ENCODE results near the gene OSBPL3.

Gene OSBPL3

DNA sequence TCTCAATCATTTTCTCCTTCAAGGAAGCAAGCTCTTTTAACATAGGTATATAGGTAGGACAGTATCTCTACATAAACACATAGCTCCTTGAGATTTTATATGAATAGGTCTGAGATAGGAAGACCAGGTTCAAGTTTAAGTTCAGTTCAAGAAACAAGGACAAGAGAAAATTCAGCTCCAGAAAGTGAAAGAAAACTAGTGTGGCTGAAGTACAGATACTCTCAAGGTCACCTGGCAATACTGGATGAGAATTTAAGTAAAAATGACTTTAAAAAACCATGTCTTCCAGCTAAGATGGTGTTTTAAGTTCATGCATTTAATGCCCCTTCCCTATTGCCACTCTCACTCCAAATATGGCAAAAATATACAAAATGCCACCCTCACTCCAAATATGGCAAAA, 91.3 kb downstream of the OSBPL3 start:
- no peak for DNase-seq

DNA sequence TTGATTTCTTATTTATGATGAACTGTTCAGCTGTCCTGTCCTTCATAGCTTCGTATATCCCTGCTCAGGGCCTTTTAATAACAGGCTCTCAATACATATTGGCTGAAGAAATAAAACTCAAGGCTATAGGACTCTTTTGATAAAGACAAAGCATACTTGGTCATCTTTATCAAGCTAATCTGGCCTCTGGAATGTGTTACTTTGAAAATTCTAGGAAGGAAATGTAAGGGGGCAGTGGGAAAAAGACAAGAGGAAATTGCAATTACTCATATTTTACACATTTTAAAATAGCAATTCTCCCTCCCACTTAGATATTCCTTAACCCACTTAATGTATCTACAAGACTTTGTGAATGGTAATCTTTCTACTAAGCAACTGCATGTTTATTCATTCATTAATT, 94.3 kb downstream of the OSBPL3 start:
- no peak for DNase-seq

DNA sequence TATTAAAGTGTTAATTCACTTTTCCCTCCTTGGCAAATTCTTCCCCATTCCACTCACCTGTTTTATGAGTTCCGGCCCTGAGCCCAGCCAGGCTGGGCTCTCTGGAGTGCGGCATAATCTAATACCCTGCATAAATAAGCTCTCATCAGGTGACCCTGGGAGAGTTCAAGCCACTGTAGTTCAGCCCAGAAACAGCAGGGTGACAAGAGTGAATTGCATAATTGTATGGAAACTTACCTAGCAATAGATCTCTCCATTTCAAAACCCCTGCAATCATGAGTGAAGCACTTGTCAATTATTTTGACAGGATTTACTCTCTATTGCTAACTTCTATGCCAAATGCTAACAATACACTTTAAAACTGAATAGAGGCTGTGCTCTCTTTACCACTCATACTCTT, 94.7 kb downstream of the OSBPL3 start:
- DNase-seq = no peak

DNA sequence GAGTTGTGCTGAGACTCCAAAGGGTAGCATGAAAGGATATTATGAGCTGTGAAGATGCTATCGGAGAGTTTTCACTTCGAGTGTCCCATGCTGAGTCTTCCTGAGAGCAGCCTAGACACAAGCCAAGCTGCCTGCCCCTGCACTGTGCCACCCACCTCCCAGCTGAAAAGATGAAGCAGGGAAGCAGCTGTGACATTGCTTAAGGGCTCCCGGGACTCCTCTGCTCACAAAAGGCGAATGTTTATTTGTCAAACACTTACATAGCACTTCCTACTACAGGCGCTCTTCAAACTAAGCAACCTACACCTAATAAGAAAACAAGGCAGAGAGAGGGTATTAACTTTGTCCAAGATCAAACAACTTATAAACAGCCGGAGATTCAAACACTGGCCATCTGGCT, 95.6 kb downstream of the OSBPL3 start:
- no peak for DNase-seq

DNA sequence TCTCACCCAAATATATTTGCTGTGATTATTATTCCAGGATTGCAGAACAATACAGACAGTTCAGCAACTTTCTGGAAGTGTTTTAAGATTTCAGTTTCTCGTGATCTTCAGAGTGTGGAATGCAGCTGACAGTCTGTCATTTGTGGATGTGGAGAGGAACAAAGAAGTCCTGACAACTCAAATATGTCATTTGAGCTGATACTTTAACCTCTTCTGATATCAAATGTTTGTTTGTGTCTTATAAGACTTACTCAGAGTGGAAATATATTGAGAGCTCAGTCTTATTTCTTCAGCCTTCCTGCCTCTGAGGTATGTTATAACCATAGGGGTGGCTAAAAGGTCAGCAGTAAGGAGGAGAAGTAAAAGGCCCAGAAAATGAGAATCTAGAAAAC, 96.4 kb downstream of the OSBPL3 start:
- no peak for DNase-seq

DNA sequence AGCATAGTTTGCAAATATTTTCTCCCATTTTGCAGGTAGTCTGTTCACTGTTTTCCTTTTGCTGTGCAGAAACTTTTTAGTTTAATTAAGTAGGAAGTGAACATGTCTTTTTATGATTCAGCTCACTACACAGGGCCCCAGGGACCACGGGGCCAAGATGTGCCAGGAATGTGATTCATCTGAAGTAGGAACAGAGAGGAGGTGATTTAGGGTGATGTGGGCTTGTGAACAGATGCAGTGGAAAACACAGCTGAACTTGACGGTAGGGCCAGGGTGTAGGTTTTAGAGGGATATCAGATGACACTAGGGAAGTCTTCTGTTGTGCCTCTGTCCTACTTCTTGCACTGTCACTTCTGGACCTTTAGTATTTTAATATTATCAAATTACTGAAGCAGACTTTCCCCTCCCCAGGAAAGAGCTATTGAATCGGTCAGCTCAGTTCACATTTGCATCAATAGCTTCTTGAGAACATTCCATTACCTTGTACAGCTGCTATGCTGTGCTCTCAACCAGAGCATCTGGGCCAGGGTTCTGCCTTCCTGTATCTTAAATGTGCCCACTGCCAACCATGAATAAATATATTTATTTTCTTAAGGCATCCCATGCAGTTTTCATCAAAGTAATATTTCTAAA, 96.9 kb downstream of the OSBPL3 start:
- DNase-seq = no peak

DNA sequence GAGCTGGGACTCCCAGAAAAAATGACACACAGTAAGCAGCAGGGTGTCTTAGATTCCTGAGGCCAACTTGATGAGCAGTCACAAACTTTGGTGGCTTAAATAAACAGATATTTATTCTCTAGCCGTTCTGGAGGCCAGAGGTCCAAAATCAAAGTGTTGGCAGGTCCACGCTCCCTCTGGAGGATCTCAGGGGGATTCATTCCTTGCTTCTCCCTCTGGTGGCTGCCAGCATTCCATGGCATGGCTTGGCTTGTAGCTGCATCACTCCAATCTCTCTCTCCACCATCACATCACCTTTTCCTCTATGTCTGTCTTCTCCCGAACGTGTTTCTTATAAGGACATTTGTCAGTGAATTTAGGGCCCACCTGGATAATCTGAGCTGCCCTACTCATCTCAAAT, 98.4 kb downstream of the OSBPL3 start:
- DNase-seq = no peak

DNA sequence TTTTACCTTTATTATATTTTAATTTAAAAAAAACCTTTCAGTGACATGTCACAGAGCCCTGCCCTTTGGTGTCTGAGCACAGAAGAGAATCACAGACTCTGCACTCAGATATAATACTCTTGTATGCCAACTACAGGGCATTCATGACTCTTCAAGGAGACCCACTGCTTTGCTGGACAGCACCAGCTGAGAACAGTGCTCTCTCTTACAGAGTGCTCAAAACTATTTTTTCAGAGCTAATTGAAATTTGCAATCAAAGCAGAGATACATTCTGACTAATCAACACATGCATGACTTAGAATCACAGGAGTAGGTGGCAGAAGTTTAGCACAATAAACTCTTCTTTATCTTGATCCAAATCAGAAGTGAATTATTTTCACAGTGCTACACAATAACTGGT, 99.1 kb downstream of the OSBPL3 start:
- DNase-seq = no peak

DNA sequence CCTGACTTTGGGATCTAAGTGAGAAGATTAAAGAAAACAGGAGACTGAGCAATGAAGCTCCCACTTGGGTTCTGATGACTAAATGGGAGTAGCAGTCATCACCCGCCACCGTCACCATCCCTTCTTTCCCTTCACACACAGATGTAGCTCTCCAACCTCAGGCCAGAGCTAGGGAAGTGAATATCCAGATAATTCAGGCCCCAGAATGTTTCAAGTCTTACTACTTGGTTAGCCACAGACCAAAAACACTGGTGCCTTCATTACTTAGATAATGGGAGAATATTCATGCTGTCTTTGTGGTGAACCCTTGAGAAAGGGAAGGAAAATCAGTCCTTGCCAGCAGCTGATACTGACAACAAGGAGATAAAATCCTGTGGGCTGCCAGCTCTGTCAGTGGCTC, 100.7 kb downstream of the OSBPL3 start:
- no peak for DNase-seq

DNA sequence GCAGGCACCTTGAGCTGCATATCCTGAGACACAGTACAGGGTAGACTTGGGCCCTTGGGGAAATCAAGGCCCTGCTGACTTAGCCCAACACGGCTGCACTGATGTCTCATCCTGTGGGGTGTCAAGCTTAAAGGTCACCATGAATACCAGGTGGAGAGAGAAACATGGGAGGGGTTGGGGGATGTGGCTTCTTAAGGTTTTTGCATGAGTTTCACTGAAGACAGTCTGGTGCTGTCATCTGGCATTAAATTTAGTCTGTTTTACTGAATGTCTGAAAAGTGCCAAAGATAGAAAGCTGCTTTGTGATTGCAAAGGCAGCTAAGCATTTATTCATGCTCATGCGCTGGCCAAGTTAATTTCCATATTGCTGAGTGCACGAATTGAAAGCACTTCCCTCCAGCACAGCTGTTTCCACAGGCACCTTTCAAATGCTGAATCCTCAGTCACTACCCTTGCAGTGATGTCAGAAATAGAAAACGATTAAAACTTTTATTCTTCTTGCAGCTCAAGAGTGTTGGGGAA, 102.1 kb downstream of the OSBPL3 start:
- no peak for DNase-seq

DNA sequence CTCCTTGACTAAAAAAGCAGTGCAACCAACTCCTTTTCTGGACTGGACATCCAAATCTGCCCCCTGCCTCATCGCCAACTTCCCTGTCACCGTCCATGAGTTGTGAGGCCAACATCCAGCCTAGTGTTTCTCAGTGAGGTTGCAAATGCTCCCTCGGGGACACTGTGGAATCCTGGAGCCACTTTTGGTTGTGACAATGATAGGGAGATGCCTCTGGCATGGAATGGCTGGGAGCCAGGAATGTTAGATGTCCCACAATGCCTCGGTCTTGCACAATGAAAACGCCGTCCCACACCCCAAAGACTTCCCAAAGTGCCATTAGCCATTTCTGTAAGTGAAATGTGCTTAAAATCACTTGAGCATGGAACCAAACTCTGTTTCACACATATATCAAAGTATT, 105.2 kb downstream of the OSBPL3 start:
- DNase-seq = no peak

DNA sequence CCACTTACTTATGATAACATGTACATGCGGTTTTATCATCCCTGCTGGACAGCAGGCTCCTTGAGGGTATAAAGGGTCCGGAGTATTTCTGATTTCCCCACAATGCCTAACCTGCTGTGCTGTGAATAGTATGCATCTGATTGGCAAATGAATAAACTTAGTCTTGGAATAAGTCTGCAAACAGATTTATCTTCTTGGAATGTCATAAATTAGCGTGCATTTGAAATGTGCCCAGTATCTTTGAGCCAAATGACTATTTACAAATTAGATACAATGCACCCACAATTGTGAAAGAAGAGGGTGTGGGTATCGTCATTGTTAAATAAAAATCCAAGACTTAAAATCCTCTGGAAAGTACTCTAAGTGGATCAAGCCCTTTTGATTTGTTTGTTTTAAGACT, 106.0 kb downstream of the OSBPL3 start:
- DNase-seq = no peak

DNA sequence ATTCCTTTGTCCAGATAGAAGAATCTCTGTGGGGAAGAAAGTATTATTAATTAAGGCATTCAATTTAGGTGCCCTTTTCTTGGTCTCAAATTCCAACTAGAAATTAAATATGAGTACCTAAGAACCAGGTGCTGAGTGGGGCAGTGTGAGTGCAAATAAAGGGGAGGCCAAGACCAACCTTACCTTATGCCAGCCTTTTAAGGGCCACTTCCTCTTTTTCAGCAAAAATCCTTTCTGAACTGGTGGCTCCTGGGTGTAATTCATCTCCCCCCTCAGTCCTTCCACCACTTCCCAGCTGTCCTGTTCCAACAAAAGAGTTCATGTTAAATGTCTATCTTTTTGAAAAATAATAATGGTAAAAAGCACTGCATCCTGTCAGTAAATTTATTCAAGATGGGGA, 108.2 kb downstream of the OSBPL3 start:
- DNase-seq = no peak

DNA sequence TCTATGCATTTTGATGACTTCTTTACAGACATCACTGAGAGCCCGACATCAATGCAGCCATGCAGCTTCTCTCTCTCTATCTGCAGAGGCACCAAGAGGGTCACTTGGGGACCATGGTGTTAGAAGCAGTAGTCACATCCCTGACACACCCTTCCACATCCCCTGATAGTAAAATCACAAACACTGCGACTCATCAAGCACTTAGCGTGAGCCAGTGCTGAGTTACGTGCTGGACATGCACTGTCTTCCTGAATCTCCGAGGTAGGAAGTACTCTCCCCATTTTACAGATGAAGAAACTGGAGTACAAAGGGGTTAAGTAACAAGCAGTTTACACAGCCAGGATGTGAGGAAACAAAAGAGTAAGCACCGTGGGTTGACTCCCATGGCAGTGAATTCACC, 109.2 kb downstream of the OSBPL3 start:
- no peak for DNase-seq

DNA sequence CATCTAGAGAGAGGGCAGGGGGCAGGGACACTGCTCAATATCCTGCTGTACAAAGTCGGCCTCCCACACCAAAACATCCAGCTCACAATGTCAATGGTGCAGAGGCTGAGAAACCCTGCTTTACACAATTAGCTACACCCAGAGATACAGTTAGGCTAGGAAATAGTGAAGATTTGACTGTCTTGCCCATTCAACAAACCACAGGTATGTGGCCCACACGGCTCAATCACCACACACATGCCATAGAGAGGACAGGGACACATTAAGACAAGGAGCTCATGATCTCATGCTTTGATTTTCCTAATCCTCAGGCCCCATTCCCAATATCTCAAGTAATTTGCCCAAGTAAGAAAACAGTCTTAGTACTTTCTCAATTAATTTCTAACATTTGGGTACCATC, 110.4 kb downstream of the OSBPL3 start:
- DNase-seq = no peak

DNA sequence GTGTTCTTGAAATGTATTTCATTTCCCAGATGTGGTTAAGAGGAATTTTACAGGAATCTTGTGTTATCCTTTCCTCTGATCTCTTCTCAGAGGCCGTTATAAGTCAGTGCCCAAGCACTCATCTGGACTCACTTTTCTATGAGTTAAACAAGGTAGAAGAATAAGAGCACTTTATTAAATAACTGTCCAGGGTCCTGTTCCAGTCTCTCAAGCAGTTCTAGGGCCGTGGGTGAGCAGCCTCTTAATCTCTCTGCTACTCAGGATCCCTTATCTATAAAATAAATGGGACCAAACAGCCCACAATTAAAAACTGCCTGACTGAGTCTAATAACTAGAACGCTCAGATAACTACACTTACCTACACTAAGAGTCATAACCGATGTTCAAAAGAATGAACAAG, 111.2 kb downstream of the OSBPL3 start:
- no peak for DNase-seq

DNA sequence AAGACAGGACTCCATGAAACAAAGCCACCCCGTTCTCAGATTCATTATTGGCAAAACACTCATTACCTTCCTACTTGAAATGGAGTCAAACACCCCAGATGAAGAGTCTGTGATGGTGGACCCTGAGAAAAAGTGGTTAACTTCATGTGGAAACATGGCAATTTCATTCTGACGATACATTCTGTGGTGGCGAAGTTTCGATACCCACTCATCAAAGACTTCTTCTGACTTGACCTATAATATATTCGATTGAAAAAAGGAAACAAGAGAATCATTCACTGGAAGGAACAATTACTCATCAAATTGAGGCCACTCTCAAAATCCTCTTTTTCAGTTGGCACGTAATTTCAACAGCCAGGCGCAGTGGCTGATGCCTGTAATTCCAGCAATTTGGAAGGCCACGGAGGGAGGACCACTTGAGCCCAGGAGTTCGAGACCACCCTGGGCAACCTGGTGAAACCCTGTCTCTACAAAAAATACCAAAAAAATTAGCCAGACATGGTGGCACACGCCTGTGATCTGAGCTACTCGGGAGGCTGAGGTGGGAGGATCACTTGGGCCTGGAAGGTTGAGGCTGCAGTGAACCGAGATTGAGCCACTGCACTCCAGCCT, 113.9 kb downstream of the OSBPL3 start:
- no peak for DNase-seq

DNA sequence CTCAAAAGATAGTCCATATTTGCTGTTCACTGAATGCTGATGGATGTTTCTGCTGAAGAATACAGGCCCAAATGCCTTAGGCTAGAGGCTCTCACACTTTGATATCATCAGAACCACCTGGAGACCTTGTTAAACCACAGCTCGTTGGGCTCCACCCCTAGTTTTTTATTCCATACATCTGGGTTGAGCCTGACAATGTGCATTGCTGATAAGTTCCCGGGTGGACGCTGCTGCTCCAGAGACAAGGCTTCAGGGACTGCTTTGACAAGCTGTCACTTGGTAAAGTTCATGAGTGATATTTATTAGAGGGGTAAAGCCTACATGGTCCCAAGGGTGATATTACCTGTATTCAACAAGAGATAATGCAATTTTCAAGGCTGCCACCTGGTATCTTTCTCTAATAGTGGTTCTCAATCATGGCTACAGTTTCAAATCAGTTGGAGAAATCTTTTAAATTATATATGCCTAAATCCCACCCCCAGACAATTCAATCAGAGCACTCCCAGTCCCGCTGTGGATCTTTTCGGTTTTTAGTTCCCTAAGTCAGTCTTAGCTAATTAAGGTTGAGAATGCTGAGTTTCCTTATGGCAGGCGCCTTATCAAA, 115.7 kb downstream of the OSBPL3 start:
- DNase-seq = no peak

DNA sequence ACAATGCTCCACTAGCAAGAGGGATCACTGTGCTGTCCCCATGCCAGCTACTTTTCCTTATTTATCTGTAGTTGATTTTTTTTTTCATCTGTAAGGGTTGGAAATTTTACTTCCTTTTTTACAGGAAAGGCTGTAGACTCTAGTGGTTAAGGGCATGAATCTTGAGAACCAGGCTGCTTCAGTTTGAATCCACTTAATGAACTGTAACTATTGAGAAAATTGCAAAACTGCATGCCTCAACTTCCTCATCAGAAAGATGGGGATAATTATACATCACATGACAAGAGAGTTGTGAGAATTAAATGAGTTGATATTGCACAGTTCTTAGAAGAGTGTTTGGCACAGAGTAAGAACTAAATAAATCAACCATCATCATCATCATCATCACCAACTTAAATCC, 116.4 kb downstream of the OSBPL3 start:
- no peak for DNase-seq

DNA sequence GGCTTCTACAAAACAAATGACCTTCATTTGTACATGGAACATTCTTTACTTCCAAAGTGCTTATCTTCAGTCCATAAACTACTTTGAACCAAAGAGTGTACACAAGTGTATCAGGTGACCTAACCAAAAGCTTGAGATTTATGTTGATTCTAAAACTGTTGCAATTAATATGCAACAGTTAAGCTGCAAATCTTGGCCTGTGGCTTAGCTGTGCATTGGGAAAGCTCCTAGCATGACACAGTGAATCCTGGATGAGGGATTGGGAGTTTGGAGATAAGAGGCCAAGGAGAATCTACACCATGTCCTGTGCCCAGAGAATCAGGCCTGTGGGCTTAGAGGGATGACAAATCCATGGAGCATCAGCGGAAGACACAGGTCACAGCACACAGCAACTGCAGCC, 117.5 kb downstream of the OSBPL3 start:
- DNase-seq = no peak

DNA sequence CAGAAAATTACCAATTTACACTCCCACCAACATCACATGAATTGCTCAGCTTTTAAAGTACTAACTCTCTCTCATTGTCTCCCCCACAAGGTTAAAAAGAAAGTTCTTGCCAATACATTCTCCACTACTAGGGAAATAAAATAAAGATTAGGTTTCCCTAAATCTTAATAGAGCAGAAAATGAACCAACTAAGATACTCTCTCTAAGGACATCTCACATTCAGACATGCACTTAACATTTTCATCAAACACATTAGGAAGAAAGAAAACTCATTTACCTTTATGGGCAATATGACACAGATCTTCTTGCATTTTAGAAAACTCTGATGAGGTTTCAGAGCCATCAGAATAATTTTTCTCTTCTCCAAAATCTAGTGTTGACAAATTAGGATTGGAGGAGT, 118.6 kb downstream of the OSBPL3 start:
- no peak for DNase-seq

DNA sequence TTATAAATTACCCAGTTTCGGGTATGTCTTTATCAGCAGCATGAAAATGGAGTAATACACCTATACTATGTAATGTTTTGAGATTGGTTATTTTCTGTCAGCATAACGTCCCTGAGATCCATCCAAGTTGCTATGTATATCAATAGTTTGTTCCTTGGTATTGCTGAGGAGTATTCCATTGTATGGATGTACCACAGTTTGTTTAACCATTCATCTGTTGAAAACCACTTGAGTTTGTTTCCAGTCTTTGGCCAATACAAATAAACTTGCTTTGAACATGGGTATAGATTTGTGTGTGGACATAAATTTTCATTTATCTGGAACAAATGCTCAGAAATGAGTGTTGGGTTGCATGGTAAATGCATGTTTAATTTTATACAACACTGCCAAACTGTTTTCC, 119.4 kb downstream of the OSBPL3 start:
- DNase-seq = no peak

DNA sequence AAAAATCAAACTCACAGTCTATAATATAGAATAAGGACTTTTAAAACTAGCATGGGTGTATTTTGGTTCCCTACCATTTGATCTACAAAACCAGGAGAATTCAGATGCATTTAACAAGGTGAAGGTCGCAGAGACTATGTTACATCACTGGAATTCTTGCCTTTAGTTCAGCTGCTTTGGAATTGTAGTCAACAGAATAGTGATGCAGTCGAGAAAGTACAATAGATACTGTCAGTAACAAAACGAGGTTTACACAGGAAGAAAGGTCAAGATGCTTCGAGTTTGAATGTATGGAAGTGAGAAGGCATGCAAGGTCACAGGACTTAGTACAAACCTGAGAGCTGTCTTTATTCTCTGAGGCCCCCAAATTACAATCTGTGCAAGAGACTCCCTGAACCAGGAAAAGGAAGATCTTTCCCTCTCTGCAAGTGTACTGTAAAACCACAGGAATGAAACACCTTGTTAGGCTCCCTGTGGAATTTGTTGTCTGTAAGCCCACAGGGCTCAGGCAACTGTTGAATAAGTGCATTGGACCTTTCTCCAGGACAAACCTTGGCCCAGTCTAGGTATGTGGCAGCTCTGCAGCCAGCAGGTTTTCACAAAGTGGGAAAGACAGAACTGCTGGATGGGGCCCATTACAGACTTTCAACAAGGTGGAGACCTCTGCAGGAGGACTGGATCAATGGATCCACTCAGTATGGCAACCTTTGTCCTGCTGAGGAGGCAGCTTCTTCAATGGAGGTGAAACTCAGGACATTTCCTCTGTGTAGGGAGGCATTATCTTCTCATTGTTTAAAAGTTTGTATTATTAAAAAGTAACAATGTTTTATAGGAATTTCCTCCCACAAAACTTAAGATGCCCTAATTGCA, 121.6 kb downstream of the OSBPL3 start:
- DNase-seq = no peak

DNA sequence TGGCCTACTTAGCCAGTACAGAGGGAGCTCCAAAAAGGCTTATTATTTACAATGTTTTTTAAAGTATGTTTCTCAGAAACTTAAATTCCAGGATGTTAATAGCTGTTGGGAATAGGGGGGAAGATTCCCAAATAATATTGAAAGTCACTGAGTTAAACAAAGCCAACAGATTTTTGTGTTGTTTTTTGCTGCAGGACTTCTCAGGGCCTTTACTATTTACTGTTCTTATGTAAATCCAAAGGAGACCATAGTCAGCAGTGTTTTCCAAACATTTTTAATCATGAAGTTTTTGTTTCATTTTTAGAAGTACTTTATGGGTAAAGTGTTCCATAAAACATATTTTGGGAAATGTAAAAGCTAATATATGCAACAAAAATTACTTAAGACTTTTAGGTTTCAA, 122.4 kb downstream of the OSBPL3 start:
- no peak for DNase-seq

Measured in effector CD8-positive, alpha-beta T cell (primary cell).